Measurements from ENCODE around the gene RNF41.

GRCh38 chr12:56208006-56208405 lies 13.7 kb downstream of the RNF41 start:
- TF ChIP-seq EZH2 (IDR thresholded peaks at IDR 0.05; ENCODE audit: borderline replicate concordance, insufficient read depth, low read depth, low read length, poor library complexity, severe bottlenecking) (no peak), CTCF (IDR thresholded peaks at IDR 0.05) (no peak)
